Measurements from ENCODE around the gene ARNT2. TPM values are rescaled to one million over a fixed set of nuclear protein-coding genes. Genes with fewer than 3 reads are reported as not detected.

ARNT2 gene
- total and polyA plus RNA-seq, 10 of the 15 experiments (the other 5 are each of a cell fraction or from before 2014, with no cell fraction given), result 0.07 to 0.49 (median 0.09) TPM; not detected in 6

GRCh38 chr15:80545078-80545477, 140.9 kb downstream of the ARNT2 start:
- Histone ChIP-seq H3K79me2 (ENCODE audit: control insufficient read depth, insufficient read depth, low read length) (no peaks in the 10 kb centered on the region), H3K27ac (ENCODE audit: control insufficient read depth, insufficient read depth) (no peak overlapping the region), H3K9ac (ENCODE audit: control insufficient read depth, insufficient read depth, low read length) (no peak overlapping the region), H3K4me2 (ENCODE audit: control insufficient read depth, insufficient read depth) (no peak overlapping the region), H3K27me3 (replicated peaks in 1 of 2; ENCODE audit: control insufficient read depth in 2 of 2, insufficient read depth in 2 of 2, low read length in 1 of 2) (peaks cover 0 to 7% of the 10 kb centered on the region in 2 experiments; a peak in 1 of 4 replicates), H3K4me1 (ENCODE audit: control insufficient read depth, insufficient read depth, low read length) (no peaks in the 10 kb centered on the region), H2AFZ (ENCODE audit: control insufficient read depth, low read depth, low read length) (no peak overlapping the region), H4K20me1 (ENCODE audit: control insufficient read depth, insufficient read depth) (no peaks in the 10 kb centered on the region), H3K4me3 (no peak overlapping the region), H3K36me3 (ENCODE audit: control insufficient read depth in 2 of 2, insufficient read depth in 2 of 2, low read length in 1 of 2) (no peaks in the 10 kb centered on the region), H3K9me3 (replicated peaks; ENCODE audit: control insufficient read depth, insufficient read depth, low read length) (no peaks in the 10 kb centered on the region)
- CTCF ChIA-PET, result no interaction called here
- no TSS peak for BruUV-seq (replicated peaks)
- SMC1A ChIA-PET (ENCODE audit: uncharacterized antibody, unreplicated experiment), result no interaction called here
- DNase-seq (ENCODE audit: low read depth, low spot score) (no peak), FAIRE-seq (no peak), ATAC-seq (no peak)
- in situ Hi-C loops (cut with MboI), result no loop called here
- POLR2A ChIA-PET, result no interaction called here
- RAD21 ChIA-PET (ENCODE audit: unreplicated experiment), result no interaction called here
- TF ChIP-seq KLF5 (IDR thresholded peaks at IDR 0.05; ENCODE audit: partially characterized antibody) (no peak), USF1 (IDR thresholded peaks at IDR 0.05; ENCODE audit: borderline replicate concordance, extremely low read length, insufficient read depth, low read depth, low read length) (no peak), PAX8 (IDR thresholded peaks at IDR 0.05) (no peak)
- intact Hi-C loops (cut with micrococcal nuclease; ENCODE audit: unreplicated experiment), result no loop called here

- Histone ChIP-seq H3K27me3 (replicated peaks in 1 of 2; ENCODE audit: control insufficient read depth in 2 of 2, insufficient read depth in 2 of 2, low read length in 1 of 2) (peaks cover 0 to 7% of the 10 kb centered on the region in 2 experiments; a peak in 2 of 4 replicates), H3K4me3 (no peak overlapping the region), H3K9ac (ENCODE audit: control insufficient read depth, insufficient read depth, low read length) (no peak overlapping the region), H3K27ac (ENCODE audit: control insufficient read depth, insufficient read depth) (no peak overlapping the region), H2AFZ (ENCODE audit: control insufficient read depth, low read depth, low read length) (no peak overlapping the region), H3K36me3 (ENCODE audit: control insufficient read depth in 2 of 2, insufficient read depth in 2 of 2, low read length in 1 of 2) (no peaks in the 10 kb centered on the region), H3K4me2 (ENCODE audit: control insufficient read depth, insufficient read depth) (no peak overlapping the region), H3K9me3 (replicated peaks; ENCODE audit: control insufficient read depth, insufficient read depth, low read length) (no peaks in the 10 kb centered on the region), H3K79me2 (ENCODE audit: control insufficient read depth, insufficient read depth, low read length) (no peaks in the 10 kb centered on the region), H3K4me1 (ENCODE audit: control insufficient read depth, insufficient read depth, low read length) (peaks cover 7% of the 10 kb centered on the region), H4K20me1 (ENCODE audit: control insufficient read depth, insufficient read depth) (no peaks in the 10 kb centered on the region)
- intact Hi-C loops (cut with micrococcal nuclease; ENCODE audit: unreplicated experiment) (no loop called here), in situ Hi-C loops (cut with MboI) (no loop called here)
- ChIA-PET RAD21 (ENCODE audit: unreplicated experiment) (no interaction called here), CTCF (no interaction called here), POLR2A (no interaction called here), SMC1A (ENCODE audit: uncharacterized antibody, unreplicated experiment) (no interaction called here)
- no peak for DNase-seq (ENCODE audit: low read depth, low spot score)
- FAIRE-seq, result no peak
- no TSS peak for BruUV-seq (replicated peaks)
- 42% methylated on average over 2 of the region's 2 CpGs for WGBS (ENCODE audit: insufficient coverage, insufficient replicate concordance, low lambda C conversion rate, missing lambda C conversion rate)
- ATAC-seq, result no peak
- TF ChIP-seq, protein P1, sequence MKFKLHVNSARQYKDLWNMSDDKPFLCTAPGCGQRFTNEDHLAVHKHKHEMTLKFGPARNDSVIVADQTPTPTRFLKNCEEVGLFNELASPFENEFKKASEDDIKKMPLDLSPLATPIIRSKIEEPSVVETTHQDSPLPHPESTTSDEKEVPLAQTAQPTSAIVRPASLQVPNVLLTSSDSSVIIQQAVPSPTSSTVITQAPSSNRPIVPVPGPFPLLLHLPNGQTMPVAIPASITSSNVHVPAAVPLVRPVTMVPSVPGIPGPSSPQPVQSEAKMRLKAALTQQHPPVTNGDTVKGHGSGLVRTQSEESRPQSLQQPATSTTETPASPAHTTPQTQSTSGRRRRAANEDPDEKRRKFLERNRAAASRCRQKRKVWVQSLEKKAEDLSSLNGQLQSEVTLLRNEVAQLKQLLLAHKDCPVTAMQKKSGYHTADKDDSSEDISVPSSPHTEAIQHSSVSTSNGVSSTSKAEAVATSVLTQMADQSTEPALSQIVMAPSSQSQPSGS (IDR thresholded peaks at IDR 0.05; ENCODE audit: low read length), result no peak
- TF ChIP-seq PAX8 (IDR thresholded peaks at IDR 0.05), result no peak
- TF ChIP-seq ZZZ3 (IDR thresholded peaks at IDR 0.05; ENCODE audit: control insufficient read depth, insufficient read length, low read depth), result no peak
- TF ChIP-seq CHD4 (IDR thresholded peaks at IDR 0.05), result no peak
- TF ChIP-seq ZNF687 (IDR thresholded peaks at IDR 0.05), result no peak
- TF ChIP-seq NRF1 (conservative IDR thresholded peaks at IDR 0.05; ENCODE audit: low read depth, low read length), result no peak
- TF ChIP-seq CEBPB (IDR thresholded peaks at IDR 0.05; ENCODE audit: borderline replicate concordance in 1 of 2, low read depth in 2 of 2, low read length in 2 of 2), result no peak
- no peak for TF ChIP-seq EP300 (IDR thresholded peaks at IDR 0.05; ENCODE audit: borderline replicate concordance in 1 of 2, control insufficient read depth in 1 of 2, low read depth in 2 of 2, low read length in 2 of 2)
- no peak for TF ChIP-seq BRCA1 (IDR thresholded peaks at IDR 0.05; ENCODE audit: low read depth, low read length)
- TF ChIP-seq ZNF24 (IDR thresholded peaks at IDR 0.05), result no peak
- no peak for TF ChIP-seq FOXK2 (IDR thresholded peaks at IDR 0.05)
Measured at GRCh38 chr15:80547264-80547663, 143.1 kb downstream of the ARNT2 start.

Measured in GM12878 (cell line).